HTR-8/SVneo (cell line): Measurements from ENCODE around the gene SNX33.

Source experiments
- DNase-seq: peaks from one replicate; pipeline ENCODE4 v3.0.0; 2011; ENCODE audit warnings: low spot score, mixed read lengths; ENCODE audit not compliant: insufficient read length
- FAIRE-seq: peaks from 2 replicates; lab custom pipeline; 2011; peaks lifted over from hg19 to GRCh38; lab: Jason Lieb, UNC

SNX33 gene

GRCh38 chr15:75659928-75660645 is 12.4 kb downstream of the SNX33 start:
- FAIRE-seq = peak; percentile 86
- DNase-seq = no peak

DNA sequence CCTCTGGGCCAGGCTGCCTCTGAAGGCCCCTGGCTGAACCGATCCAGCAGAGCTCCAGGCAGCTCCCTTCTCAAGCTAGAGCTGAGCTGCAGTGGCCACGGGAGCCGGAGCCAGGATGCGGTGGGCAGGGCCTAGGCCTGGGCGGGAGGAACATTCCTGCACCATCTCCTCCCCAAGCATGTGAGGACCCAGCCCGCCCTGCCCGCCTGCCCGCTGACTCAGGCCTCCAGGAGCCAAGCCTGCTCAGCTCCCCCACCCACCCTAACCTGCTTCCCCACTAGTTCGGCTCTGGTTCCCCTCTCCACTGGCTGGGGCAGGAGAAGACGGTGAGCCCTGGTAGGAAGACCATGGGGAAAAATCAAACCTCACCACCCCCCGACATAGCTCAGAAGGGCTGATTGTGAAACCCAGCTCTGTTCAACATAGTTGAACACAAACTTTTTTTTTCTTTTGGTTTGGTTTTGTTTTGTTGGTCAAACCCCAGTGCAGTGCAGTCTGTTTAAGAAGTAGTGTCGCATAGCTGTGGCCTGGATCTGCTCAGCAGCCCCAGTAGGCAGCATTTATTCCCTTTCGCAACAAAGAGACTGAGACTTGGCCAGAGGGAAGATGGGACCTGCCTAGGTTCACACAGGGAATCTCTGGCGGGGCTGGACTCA is 13.5 kb downstream of the SNX33 start:
- DNase-seq (peak; percentile 88), FAIRE-seq (peak; percentile 92)

- no peak for DNase-seq
- FAIRE-seq = no peak
Measured at GRCh38 chr15:75661756-75662140, 14.0 kb downstream of the SNX33 start.

DNA sequence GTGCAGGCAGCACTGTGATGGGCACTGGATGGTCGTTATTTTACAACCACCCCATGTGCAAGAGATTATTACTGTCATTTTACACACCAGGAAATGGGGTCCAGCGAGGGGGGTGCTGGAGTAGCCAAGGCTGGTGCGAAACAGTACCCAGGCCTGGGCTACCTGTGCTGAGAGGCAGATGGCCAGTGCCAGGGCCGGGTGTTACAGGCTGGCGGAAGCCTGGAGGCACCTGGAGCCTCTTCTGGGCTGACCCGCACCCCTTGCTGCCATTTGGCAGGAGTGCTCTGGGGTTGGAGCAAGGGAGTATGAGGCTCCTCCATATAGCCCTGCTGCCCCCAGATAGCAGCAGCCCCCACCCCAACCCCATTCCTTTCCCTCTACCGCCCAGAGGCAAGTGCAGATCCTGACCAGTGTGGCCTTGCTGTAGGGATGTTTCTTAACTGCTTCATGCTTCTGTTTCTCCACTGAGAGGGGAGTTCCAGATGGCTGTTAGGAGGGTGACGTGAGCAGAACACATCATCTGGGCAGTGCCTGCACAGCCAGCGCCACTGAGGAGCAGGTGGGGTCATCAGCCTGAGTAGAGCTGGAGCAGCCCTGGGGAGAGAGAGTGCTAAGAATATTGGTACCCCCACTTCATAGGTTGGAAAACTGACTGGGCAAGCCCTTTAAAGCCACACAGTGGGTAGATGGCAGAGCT is 15.3 kb downstream of the SNX33 start:
- DNase-seq (no peak), FAIRE-seq (no peak)

GRCh38 chr15:75663931-75664421 is 16.3 kb downstream of the SNX33 start:
- DNase-seq (no peak), FAIRE-seq (no peak)

DNA sequence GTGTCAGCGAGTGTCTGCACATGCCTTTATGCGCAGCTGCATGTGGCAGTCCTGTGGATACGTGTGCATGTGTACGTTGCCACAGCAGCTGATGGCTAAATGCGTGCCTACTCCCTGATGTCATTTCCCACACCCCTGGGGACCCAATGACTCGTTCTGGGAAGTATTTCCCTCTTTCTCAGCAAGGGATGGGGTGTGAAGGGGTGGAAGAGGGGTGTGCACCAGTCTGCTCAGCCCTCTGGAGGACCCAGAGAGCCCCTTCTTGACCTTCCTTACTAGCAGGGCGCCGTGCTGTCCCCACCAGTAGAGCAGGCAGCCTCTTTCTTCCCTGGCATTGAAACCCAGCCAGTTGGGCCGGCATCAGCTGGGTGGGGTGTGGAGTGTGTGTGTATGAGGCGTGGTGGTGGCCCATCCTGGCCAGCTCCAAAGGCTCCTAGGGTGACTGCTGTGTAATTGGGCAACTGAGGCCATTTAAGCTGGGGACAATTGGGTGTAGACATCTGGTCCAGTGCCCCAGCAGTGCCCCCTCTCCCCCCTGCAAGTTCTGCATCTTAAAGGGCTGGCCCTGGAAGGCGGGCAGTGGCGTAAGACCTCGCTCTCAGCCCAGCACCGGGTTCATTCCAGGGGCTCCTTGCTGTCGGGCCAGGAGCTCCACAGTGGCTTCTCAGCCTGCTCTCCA is 19.2 kb downstream of the SNX33 start:
- DNase-seq (peak; percentile 91), FAIRE-seq (peak; percentile 99)

DNA sequence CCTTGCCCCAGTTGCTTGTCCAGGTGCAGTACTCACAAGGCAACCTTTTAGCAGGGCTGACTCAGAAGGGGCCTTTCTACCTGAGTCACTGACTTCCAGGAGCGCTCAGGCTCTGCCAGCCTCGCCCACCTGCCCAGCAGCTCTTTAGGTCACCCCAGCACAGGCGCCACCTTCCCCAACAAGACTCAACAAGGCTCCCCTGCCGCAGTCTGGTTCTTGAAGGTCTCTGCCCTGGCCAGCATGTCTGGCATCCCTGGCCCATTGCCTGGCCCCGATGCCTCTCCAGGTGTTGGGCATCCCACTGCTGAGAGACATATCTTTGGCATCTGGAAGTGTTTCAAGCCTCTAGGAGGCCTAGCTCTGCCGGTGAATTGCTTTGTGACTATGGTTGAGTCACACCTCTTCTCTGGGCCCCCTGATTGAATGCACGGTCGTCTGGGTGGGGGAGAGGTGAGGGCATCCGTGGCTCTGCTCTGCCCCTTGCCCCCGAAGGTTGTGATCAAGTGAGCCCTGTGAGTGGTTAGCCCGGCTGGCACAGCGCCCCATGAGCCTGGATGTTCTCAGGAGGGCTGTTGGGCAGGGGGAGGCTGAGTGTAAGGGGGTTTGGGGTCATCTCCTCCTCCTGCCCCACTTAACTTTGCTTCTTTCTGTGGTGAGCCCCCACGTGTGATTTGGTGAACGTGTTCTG is 21.6 kb downstream of the SNX33 start:
- DNase-seq = no peak
- FAIRE-seq = no peak

DNA sequence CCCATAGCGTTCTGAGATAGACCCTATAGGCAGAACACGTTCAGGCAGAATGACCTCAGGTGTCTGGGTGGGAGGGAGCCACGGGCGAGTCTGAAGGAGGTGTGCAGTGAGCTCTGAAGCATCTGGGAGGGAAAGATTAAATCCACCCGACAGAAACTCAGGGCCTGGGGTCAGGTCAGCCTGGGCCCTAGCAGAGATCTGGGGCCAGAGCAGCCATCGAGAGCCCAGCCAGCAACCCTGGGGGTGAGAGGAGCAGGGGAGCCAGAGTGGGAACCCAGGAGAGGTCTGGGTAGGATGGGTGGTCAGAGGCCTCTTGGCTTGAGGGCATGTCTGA is 22.1 kb downstream of the SNX33 start:
- no peak for FAIRE-seq

GRCh38 chr15:75671730-75672602 is 24.3 kb downstream of the SNX33 start:
- FAIRE-seq (no peak), DNase-seq (no peak)

More for the DNA sequence above, 22.1 kb downstream of the SNX33 start:
- DNase-seq = no peak

DNA sequence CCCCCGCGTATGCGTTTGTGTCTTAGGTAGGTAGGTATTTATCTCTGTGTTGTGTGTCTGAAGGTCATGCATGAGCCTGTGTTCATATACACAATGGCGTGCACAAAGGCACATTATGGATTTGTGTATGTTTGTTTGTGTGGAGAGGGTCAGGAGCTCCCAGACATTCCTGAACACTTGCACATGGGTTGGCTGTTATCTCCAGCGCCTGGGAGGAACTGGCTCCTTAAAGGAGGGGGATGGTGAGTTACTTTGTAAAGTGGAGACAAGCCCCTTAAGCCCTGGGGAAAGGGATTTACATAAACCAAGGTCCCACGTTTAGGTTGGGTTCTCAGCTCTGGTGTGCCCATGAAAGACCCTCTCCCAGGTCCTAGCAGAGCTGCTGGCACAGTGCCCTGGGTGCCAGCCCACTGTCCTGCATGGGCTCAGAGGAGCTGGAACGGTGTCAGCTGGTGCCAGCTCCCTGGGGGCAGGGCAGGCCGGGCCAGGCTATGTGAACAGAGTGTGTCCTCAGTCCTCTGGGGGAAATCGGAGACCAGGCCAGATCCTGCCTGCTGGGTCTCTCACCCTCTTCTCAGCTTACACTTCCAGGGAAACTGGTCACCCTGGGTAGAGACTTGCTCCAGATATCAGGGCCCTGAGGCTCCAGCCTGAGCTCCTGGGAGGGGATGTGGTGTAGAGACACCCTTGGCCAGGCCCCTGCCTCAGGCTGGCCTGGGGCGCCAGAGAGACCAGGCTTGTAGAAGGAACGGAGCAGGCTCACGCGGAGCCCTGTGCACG is 25.1 kb downstream of the SNX33 start:
- FAIRE-seq = peak; percentile 49
- DNase-seq = no peak

GRCh38 chr15:75673426-75674235 is 25.9 kb downstream of the SNX33 start:
- no peak for FAIRE-seq
- DNase-seq = no peak

GRCh38 chr15:75674366-75674765 is 26.7 kb downstream of the SNX33 start:
- DNase-seq (no peak), FAIRE-seq (no peak)

DNA sequence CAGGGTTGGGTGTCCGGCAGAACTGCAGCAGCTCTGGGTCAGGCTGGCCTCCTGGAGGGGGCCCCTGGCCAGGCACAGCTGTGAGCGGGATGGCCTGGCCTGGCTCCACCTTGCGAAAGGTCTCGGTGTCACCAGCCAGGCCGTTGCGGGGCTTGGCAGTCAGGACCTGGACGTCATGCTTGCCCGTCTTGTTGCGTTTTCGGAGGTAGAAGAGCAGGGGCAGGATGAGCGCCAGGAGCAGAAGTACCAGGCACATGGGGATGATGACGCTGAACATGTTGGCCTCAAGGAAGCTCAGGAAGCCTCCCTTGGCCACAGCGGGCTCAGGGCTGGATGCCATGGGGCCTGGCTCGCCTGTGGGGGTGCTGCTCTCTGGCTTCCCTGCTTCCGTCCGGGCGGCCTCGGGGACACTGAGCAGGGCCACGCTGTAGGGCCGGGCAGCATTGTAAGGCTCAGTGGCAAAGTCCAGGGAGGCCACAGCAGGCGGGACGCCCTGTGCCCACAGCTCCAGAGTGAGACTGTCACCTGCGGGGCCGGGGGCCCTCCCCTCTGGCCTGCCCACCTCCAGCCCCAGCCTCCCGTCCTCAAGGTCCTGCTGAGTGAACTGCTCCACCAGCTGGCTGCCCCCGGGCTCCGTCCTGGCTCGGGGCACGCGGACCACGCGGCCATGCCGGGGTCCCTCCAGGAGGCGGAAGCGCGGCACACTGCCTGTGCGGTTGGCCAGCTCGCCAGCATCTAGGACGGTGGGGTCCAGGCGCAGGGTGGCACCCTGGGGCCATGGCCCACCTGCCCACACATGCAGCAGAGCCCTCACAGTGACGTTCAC is 28.1 kb downstream of the SNX33 start:
- DNase-seq (no peak), FAIRE-seq (no peak)

DNA sequence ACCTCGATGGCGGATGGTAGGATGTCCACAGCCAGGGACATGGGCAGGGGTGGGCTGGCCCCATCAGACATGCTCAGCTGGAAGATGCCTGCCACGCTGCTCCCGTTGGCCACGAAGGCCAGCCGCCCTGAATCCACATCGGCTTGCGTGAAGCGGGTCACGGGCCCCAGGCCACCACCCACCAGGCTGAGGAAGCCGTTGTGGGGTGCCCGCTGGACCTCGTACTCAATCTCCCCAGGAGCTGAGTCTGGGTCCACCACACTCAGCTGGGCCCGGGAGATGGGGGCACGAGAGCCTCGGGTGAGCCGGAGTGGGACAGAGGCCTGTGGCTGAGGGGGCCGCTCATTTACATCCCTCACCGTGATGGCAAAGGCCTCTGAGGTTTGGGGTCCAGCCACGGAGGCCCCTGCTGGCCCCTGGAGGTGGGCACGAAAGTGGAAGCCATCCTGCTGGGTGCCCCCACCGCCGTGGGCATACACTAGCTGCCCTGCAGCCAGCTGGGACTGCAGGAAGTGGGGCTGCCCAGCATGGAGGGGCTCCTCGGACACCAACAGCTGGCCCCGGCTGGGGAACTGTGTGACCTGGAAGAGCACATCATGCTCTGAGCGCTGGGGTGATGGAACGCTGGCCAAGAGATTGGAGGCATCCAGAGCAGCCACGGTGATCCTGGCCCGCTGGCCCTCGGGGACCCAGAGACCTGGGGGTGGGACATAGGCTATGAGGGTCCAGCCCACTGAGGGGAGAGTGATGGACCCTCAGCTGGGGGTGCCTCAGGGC is 29.2 kb downstream of the SNX33 start:
- FAIRE-seq (no peak), DNase-seq (no peak)

DNA sequence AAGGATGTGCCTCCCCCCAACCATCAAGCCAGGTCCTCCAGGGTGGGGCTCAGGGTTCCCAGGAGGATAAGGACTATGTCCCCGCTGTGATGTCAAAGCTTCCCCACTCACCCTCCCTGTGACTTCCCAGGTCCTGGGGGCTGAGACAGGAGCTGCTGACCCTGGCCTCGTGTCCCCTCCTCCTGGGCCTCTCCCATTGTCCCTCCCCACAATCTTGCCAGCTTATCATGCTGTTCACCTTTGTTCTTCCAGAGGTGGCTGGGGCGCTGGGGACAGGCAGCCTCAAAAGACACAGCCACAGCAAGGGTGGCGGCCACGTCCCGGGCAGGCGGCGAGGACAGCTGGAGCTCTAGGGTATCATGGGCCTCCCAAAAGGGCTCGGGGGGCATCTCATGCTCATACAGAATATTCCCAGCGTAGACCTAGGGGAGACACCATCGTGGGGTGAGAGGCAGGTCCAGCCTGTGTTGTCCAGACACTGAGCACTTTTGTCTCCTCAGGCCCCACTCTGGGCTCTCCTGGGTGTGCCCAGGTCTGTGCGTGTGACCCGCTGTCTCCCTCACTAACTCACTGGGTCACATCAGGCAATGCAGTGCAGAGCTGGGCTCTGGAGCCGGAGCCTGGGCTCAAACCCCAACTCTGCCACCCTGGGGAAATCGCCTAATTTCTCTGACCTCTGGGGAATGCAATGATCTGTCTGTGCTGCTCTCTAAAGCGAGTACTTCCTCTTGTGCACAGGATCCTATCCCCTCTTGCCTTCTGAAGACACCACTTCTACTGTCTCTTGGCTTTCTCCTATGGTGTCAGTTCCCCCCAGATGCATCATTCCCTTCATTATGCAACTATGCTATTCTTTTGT is 30.0 kb downstream of the SNX33 start:
- no peak for FAIRE-seq
- DNase-seq = no peak
